HepG2 (cell line): Measurements from ENCODE around the gene PARN. TPM values are rescaled to one million over a fixed set of nuclear protein-coding genes. Genes with fewer than 3 reads are reported as not detected.

ENCODE experiments used
- BCL6 ChIP-seq: IDR thresholded peaks from 2 replicates; pipeline ENCODE4 v1.6.1; 2016; ENCODE audit warnings: missing genetic modification reagents, missing compliant biosample characterization
- BRD4 ChIP-seq: sonication (generic); formaldehyde crosslinking; IDR thresholded peaks from 2 replicates; pipeline ENCODE4 v1.4.0; 2020; ENCODE audit warnings: missing genetic modification reagents
- EED ChIP-seq: sonication (generic); formaldehyde crosslinking; IDR thresholded peaks from 2 replicates; pipeline ENCODE4 v1.5.0; 2020; ENCODE audit warnings: mild to moderate bottlenecking, missing genetic modification reagents
- MEIS2 ChIP-seq: sonication (generic); formaldehyde crosslinking; IDR thresholded peaks from 2 replicates; pipeline ENCODE4 v1.9.0; 2021; ENCODE audit warnings: mild to moderate bottlenecking, missing genetic modification reagents
- NFE2 ChIP-seq: sonication (generic); formaldehyde crosslinking; IDR thresholded peaks from 2 replicates; pipeline ENCODE4 v1.4.0; 2020; ENCODE audit warnings: missing genetic modification reagents
- POGZ ChIP-seq: sonication (generic); formaldehyde crosslinking; IDR thresholded peaks from 2 replicates; pipeline ENCODE4 v1.4.0; 2020; ENCODE audit warnings: mild to moderate bottlenecking, missing genetic modification reagents
- TBX2 ChIP-seq: sonication (generic); formaldehyde crosslinking; IDR thresholded peaks from 2 replicates; pipeline ENCODE4 v1.5.0; 2020; ENCODE audit warnings: missing genetic modification reagents, mild to moderate bottlenecking, borderline replicate concordance
- ZMYM3 ChIP-seq: sonication (generic); formaldehyde crosslinking; IDR thresholded peaks from 2 replicates; pipeline ENCODE4 v1.5.1; 2020; ENCODE audit warnings: mild to moderate bottlenecking, missing genetic modification reagents
- ZNF335 ChIP-seq: sonication (generic); formaldehyde crosslinking; IDR thresholded peaks from 2 replicates; pipeline ENCODE4 v1.4.0; 2020; ENCODE audit warnings: missing genetic modification reagents
- ZNF629 ChIP-seq: sonication (generic); formaldehyde crosslinking; conservative IDR thresholded peaks from 2 replicates; pipeline ENCODE4 v1.5.0; 2020; ENCODE audit warnings: missing genetic modification reagents
- ZSCAN31 ChIP-seq: sonication (generic); formaldehyde crosslinking; IDR thresholded peaks from 2 replicates; pipeline ENCODE4 v1.5.0; 2020; ENCODE audit warnings: low read depth, mild to moderate bottlenecking, missing genetic modification reagents
- ZZZ3 ChIP-seq: sonication (generic); formaldehyde crosslinking; IDR thresholded peaks from 2 replicates; pipeline ENCODE4 v1.4.0; 2020; ENCODE audit warnings: missing genetic modification reagents, mild to moderate bottlenecking, borderline replicate concordance
- polyA plus RNA-seq, 8 experiments: library from polyadenylated mRNA; depleted of rRNA in 3 of 8; stranded (reverse) in 7 of 8; unstranded in 1 of 8; fragments of >200 nt; fragmentation: Illumina TruSeq in 4 of 8; extraction: Trizol in 4 of 8; gene quantifications; 2 replicates each; pipeline versions ENCODE4 v1.2.1 to v1.2.3, GENCODE V29; 2011 to 2016; ENCODE audit warnings: low read depth in 4 of 8, missing spikeins in 1 of 8, mixed read lengths in 1 of 8; ENCODE audit not compliant: insufficient read depth in 1 of 8
- total RNA-seq, 5 experiments: library from RNA; depleted of rRNA; stranded (reverse); fragments of >200 nt; fragmentation: Illumina TruSeq; extraction: Trizol; gene quantifications; 2 replicates each; pipeline ENCODE4 v1.2.3, GENCODE V29; 2016; ENCODE audit warnings: low read depth in 1 of 5
- TF ChIP-seq, protein P1 (sequence below): sonication (generic); formaldehyde crosslinking; IDR thresholded peaks from 2 replicates; pipeline ENCODE4 v1.4.0; 2020; ENCODE audit warnings: mild to moderate bottlenecking, missing genetic modification reagents
- TF ChIP-seq, protein P2 (sequence below): IDR thresholded peaks from 2 replicates; pipeline ENCODE4 v1.6.1; 2016; ENCODE audit warnings: mild to moderate bottlenecking
- TF ChIP-seq, protein P3 (sequence below): sonication (generic); formaldehyde crosslinking; IDR thresholded peaks from 2 replicates; pipeline ENCODE4 v1.8.1; 2023; ENCODE audit warnings: mild to moderate bottlenecking, missing genetic modification reagents
- TF ChIP-seq, protein P4 (sequence below): sonication (generic); formaldehyde crosslinking; IDR thresholded peaks from 2 replicates; pipeline ENCODE4 v1.8.1; 2023; ENCODE audit warnings: mild to moderate bottlenecking, inconsistent platforms, moderate library complexity, missing genetic modification reagents, borderline replicate concordance

PARN gene
- total and polyA plus RNA-seq, 2 of the 13 experiments (the other 11 are each of a cell fraction or from before 2014, with no cell fraction given) = 13.3 to 47.6 TPM

DNA sequence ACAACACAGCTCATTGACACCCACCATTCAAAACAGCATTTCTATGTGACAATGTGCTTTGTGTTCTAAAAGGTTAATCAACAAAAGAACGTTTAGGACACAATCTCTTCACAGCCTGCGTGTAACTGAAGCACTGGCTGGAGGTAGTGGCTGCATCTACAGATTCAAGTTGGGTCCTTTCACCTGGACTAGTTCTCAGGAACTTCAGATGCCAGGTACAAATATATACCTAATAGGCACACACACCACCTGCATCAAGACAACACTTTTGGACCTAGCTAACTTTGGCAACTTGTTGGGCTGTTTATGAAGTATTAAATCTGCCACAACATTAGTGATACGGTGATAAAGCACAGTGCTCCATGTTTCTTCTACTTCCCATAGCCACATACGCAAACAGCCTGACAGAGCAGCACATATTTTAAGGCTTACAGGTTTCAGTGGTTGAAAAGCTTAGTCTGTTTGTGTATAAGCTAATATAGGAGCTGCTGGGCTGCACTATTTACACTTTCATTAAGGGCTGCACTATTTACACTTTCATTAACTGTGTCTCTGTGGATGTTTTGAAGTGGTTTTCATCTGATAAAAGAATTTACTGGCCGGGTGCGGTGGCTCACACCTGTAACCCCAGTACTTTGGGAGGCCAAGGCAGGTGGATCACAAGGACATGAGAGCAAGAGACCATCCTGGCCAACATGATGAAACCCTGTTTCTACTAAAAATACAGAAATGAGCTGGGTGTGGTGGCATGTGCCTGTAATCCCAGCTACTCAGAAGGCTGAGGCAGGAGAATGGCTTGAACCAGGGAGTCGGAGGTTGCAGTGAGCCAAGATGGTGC lies 132.6 kb downstream of the PARN start (continued):
- TF ChIP-seq, protein P1, sequence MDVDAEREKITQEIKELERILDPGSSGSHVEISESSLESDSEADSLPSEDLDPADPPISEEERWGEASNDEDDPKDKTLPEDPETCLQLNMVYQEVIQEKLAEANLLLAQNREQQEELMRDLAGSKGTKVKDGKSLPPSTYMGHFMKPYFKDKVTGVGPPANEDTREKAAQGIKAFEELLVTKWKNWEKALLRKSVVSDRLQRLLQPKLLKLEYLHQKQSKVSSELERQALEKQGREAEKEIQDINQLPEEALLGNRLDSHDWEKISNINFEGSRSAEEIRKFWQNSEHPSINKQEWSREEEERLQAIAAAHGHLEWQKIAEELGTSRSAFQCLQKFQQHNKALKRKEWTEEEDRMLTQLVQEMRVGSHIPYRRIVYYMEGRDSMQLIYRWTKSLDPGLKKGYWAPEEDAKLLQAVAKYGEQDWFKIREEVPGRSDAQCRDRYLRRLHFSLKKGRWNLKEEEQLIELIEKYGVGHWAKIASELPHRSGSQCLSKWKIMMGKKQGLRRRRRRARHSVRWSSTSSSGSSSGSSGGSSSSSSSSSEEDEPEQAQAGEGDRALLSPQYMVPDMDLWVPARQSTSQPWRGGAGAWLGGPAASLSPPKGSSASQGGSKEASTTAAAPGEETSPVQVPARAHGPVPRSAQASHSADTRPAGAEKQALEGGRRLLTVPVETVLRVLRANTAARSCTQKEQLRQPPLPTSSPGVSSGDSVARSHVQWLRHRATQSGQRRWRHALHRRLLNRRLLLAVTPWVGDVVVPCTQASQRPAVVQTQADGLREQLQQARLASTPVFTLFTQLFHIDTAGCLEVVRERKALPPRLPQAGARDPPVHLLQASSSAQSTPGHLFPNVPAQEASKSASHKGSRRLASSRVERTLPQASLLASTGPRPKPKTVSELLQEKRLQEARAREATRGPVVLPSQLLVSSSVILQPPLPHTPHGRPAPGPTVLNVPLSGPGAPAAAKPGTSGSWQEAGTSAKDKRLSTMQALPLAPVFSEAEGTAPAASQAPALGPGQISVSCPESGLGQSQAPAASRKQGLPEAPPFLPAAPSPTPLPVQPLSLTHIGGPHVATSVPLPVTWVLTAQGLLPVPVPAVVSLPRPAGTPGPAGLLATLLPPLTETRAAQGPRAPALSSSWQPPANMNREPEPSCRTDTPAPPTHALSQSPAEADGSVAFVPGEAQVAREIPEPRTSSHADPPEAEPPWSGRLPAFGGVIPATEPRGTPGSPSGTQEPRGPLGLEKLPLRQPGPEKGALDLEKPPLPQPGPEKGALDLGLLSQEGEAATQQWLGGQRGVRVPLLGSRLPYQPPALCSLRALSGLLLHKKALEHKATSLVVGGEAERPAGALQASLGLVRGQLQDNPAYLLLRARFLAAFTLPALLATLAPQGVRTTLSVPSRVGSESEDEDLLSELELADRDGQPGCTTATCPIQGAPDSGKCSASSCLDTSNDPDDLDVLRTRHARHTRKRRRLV (CRISPR knock-in tag) = no peak
- TF ChIP-seq ZZZ3 (CRISPR knock-in tag) (no peak), EED (CRISPR knock-in tag) (no peak), BCL6 (CRISPR knock-in tag) (peak; percentile 45; the same call in 1 of the 2 replicates), TBX2 (CRISPR knock-in tag) (peak; percentile 98), ZMYM3 (CRISPR knock-in tag) (peak; percentile 96), MEIS2 (peak; percentile 75; the same call in 1 of the 2 replicates), NFE2 (no peak), BRD4 (CRISPR knock-in tag) (0 out of 2 replicates have a peak, but pooled peaks have one; percentile 19), POGZ (CRISPR knock-in tag) (peak; percentile 77), ZNF335 (CRISPR knock-in tag) (0 out of 2 replicates have a peak, but pooled peaks have one; percentile 39), ZSCAN31 (CRISPR knock-in tag) (no peak), ZNF629 (no peak)
- TF ChIP-seq, protein P2, sequence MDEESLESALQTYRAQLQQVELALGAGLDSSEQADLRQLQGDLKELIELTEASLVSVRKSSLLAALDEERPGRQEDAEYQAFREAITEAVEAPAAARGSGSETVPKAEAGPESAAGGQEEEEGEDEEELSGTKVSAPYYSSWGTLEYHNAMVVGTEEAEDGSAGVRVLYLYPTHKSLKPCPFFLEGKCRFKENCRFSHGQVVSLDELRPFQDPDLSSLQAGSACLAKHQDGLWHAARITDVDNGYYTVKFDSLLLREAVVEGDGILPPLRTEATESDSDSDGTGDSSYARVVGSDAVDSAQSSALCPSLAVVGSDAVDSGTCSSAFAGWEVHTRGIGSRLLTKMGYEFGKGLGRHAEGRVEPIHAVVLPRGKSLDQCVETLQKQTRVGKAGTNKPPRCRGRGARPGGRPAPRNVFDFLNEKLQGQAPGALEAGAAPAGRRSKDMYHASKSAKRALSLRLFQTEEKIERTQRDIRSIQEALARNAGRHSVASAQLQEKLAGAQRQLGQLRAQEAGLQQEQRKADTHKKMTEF = 0 out of 2 replicates have a peak, but pooled peaks have one; percentile 56
- TF ChIP-seq, protein P3, sequence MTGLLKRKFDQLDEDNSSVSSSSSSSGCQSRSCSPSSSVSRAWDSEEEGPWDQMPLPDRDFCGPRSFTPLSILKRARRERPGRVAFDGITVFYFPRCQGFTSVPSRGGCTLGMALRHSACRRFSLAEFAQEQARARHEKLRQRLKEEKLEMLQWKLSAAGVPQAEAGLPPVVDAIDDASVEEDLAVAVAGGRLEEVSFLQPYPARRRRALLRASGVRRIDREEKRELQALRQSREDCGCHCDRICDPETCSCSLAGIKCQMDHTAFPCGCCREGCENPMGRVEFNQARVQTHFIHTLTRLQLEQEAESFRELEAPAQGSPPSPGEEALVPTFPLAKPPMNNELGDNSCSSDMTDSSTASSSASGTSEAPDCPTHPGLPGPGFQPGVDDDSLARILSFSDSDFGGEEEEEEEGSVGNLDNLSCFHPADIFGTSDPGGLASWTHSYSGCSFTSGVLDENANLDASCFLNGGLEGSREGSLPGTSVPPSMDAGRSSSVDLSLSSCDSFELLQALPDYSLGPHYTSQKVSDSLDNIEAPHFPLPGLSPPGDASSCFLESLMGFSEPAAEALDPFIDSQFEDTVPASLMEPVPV = no peak
- TF ChIP-seq, protein P4, sequence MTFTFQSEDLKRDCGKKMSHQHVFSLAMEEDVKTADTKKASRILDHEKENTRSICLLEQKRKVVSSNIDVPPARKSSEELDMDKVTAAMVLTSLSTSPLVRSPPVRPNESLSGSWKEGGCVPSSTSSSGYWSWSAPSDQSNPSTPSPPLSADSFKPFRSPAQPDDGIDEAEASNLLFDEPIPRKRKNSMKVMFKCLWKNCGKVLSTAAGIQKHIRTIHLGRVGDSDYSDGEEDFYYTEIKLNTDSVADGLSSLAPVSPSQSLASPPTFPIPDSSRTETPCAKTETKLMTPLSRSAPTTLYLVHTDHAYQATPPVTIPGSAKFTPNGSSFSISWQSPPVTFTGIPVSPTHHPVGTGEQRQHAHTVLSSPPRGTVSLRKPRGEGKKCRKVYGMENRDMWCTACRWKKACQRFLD = no peak
